Endothelial cell of coronary artery (primary cell): ENCODE measurements around the gene HYLS1. TPM values are rescaled to one million over a fixed set of nuclear protein-coding genes. Genes with fewer than 3 reads are reported as not detected.

ENCODE experiments used
- total RNA-seq: library from RNA; depleted of rRNA; stranded (reverse); fragments of >200 nt; gene quantifications from 2 replicates; pipeline ENCODE4 v1.2.3, GENCODE V29; 2014

HYLS1 gene
- total RNA-seq, result 6.5 and 9.4 TPM in 2 replicates

GRCh38 chr11:125887373-125888324, at the start of gene HYLS1:
TSS of gene HYLS1 (plus strand) at chr11:125887668. CDS start at chr11:125899369, 11,701 bp downstream.

GRCh38 chr11:125902927-125903710, 15.7 kb downstream of the HYLS1 start, which contains the start of gene PUS3:
TSS of gene PUS3 (minus strand) at chr11:125903206. CDS start at chr11:125896284, 6,922 bp downstream.

GRCh38 chr11:125903711-125904659, 16.5 kb downstream of the HYLS1 start, which contains the start of gene DDX25:
TSS of gene DDX25 (plus strand) at chr11:125904508. CDS start at chr11:125904518, 10 bp downstream.

GRCh38 chr11:125945797-125946520, 58.5 kb downstream of the HYLS1 start, which contains the start of gene VSIG10L2:
TSS of gene VSIG10L2 (plus strand) at chr11:125946044. CDS start at chr11:125946056, 12 bp downstream.

Other genes starting within 250 kb of the HYLS1 start
- under 0.01 TPM in 1 of 2 replicates, not detected in the other for gene ACRV1, start 206.8 kb upstream of the HYLS1 start, total RNA-seq
- gene PATE1, start 141.4 kb upstream of the HYLS1 start, total RNA-seq, result not detected in 2 replicates
- gene PATE2, start 108.8 kb upstream of the HYLS1 start, total RNA-seq, result 0.09 TPM in 2 replicates
- not detected in 2 replicates for gene PATE3, start 99.5 kb upstream of the HYLS1 start, total RNA-seq
- gene PATE4, start 54.4 kb upstream of the HYLS1 start, total RNA-seq, result not detected in 2 replicates
- 12.9 and 13.6 TPM in 2 replicates for gene PUS3, start 15.5 kb downstream of the HYLS1 start, total RNA-seq
- not detected in 2 replicates for gene DDX25, start 16.8 kb downstream of the HYLS1 start, total RNA-seq
- not detected in 2 replicates for gene VSIG10L2, start 58.4 kb downstream of the HYLS1 start, total RNA-seq
- gene CDON, start 175.2 kb downstream of the HYLS1 start, total RNA-seq, result 0.90 and 1.2 TPM in 2 replicates